CD4-positive, alpha-beta T cell treated with Interleukin-4 for 4 hours (primary cell): ENCODE data around the gene ZDHHC16.
"Not testable (repeated sequence)": the region's sequence is repeated elsewhere in the genome, so short reads cannot be mapped to it uniquely, and the experiment has no call there.

Experiments
- DNase-seq: peaks from one replicate; pipeline ENCODE4 v3.0.0-alpha.2; 2020

ZDHHC16 gene

GRCh38 chr10:97435211-97435610, 10.8 kb upstream of the ZDHHC16 start:
- DNase-seq: no peak

- DNase-seq: no peak
Measured at GRCh38 chr10:97442277-97442676, 3.7 kb upstream of the ZDHHC16 start.

- DNase-seq: no peak
Measured at GRCh38 chr10:97444212-97444611, 1.8 kb upstream of the ZDHHC16 start.

GRCh38 chr10:97445357-97445721, 636 bp upstream of the ZDHHC16 start:
- DNase-seq: no peak

GRCh38 chr10:97450828-97451227, 4.9 kb downstream of the ZDHHC16 start:
- DNase-seq: no peak

GRCh38 chr10:97451605-97452004, 5.6 kb downstream of the ZDHHC16 start:
- no peak for DNase-seq

- DNase-seq: no peak
Measured at GRCh38 chr10:97452352-97452751, 6.4 kb downstream of the ZDHHC16 start.

- DNase-seq: peak; percentile 53
Measured at GRCh38 chr10:97454330-97455036, 8.5 kb downstream of the ZDHHC16 start.

- no peak for DNase-seq
Measured at GRCh38 chr10:97456034-97456685, 10.2 kb downstream of the ZDHHC16 start.

GRCh38 chr10:97456686-97457065, 10.7 kb downstream of the ZDHHC16 start:
- DNase-seq: no peak

- no peak for DNase-seq
Measured at GRCh38 chr10:97459111-97459510, 13.1 kb downstream of the ZDHHC16 start.

GRCh38 chr10:97459933-97460332, 14.0 kb downstream of the ZDHHC16 start:
- no peak for DNase-seq

GRCh38 chr10:97462309-97462708, 16.3 kb downstream of the ZDHHC16 start:
- no peak for DNase-seq

- peak; percentile 46 for DNase-seq
Measured at GRCh38 chr10:97463363-97464132, 17.6 kb downstream of the ZDHHC16 start.

GRCh38 chr10:97464226-97464625, 18.3 kb downstream of the ZDHHC16 start:
- DNase-seq: no peak

GRCh38 chr10:97465982-97466381, 20.0 kb downstream of the ZDHHC16 start:
- DNase-seq: no peak

GRCh38 chr10:97466755-97467154, 20.8 kb downstream of the ZDHHC16 start:
- no peak for DNase-seq

- no peak for DNase-seq
Measured at GRCh38 chr10:97468162-97468561, 22.2 kb downstream of the ZDHHC16 start.

- DNase-seq: not testable (repeated sequence)
Measured at GRCh38 chr10:97468781-97469180, 22.8 kb downstream of the ZDHHC16 start.

GRCh38 chr10:97474918-97475317, 28.9 kb downstream of the ZDHHC16 start:
- no peak for DNase-seq

GRCh38 chr10:97475936-97476594, 30.1 kb downstream of the ZDHHC16 start:
- DNase-seq: no peak

- DNase-seq: not testable (repeated sequence)
Measured at GRCh38 chr10:97479410-97479809, 33.4 kb downstream of the ZDHHC16 start.

GRCh38 chr10:97479939-97480338, 34.0 kb downstream of the ZDHHC16 start:
- no peak for DNase-seq
